OCI-LY7 (cell line): ENCODE measurements around the gene METTL3. TPM values are rescaled to one million over a fixed set of nuclear protein-coding genes. Genes with fewer than 3 reads are reported as not detected.

Experiments used
- BruUV-seq: library from RNA; stranded (reverse); fragments of 400-500 nt; replicated peaks from 2 replicates; lab custom pipeline; 2021; lab: Mats Ljungman, UMichigan
- CTCF ChIA-PET: fragments of 300-600 bp; sonication (Branson Sonifier 250); formaldehyde crosslinking; loops from one replicate; lab custom pipeline; 2022; ENCODE audit warnings: antibody characterized with exemption; ENCODE audit not compliant: unreplicated experiment; lab: Charles Lee
- POLR2A ChIA-PET: fragments of 300-600 bp; sonication (Branson Sonifier 250); formaldehyde crosslinking; loops from one replicate; lab custom pipeline; 2022; ENCODE audit warnings: antibody characterized with exemption; lab: Charles Lee
- DNase-seq: peaks from one replicate; pipeline ENCODE4 v3.0.0-alpha.2; 2015; ENCODE audit warnings: low spot score
- H2AFZ ChIP-seq: fragments of 200-600 bp; sonication (generic), shearing (Covaris generic); 2 replicates; pipeline ENCODE4 v1.6.1; 2014; ENCODE audit warnings: mild to moderate bottlenecking, antibody characterized with exemption, low read length, moderate library complexity
- H3K27ac ChIP-seq: fragments of 200-600 bp; sonication (generic); 2 replicates; pipeline ENCODE4 v1.5.1; 2014; ENCODE audit warnings: mixed run types, low read depth, mild to moderate bottlenecking, moderate library complexity, low read length, inconsistent platforms; ENCODE audit not compliant: poor library complexity, severe bottlenecking
- H3K36me3 ChIP-seq: fragments of 200-600 bp; sonication (generic); 2 replicates; pipeline ENCODE4 v1.6.1; 2014; ENCODE audit warnings: mild to moderate bottlenecking, antibody characterized with exemption, low read length, moderate library complexity, mixed read lengths; ENCODE audit not compliant: insufficient read depth
- H3K4me1 ChIP-seq: fragments of 200-600 bp; sonication (generic); 2 replicates; pipeline ENCODE4 v1.5.1; 2014; ENCODE audit warnings: mild to moderate bottlenecking, low read length; ENCODE audit not compliant: insufficient read depth, poor library complexity, severe bottlenecking
- H3K4me2 ChIP-seq: fragments of 200-600 bp; sonication (generic); 2 replicates; pipeline ENCODE4 v1.6.1; 2014; ENCODE audit warnings: mild to moderate bottlenecking, low read length
- H3K4me3 ChIP-seq: fragments of 200-600 bp; sonication (generic); 2 replicates; pipeline ENCODE4 v1.5.1; 2014; ENCODE audit warnings: mild to moderate bottlenecking, low read depth, low read length; ENCODE audit not compliant: poor library complexity, severe bottlenecking
- H3K79me2 ChIP-seq: fragments of 200-600 bp; sonication (generic); 2 replicates; pipeline ENCODE4 v1.6.1; 2016; ENCODE audit warnings: low read depth, mild to moderate bottlenecking, low read length, moderate library complexity, mixed read lengths; ENCODE audit not compliant: insufficient read depth
- H3K9me2 ChIP-seq: fragments of 200-600 bp; sonication (generic); 2 replicates; pipeline ENCODE4 v1.6.1; 2016; ENCODE audit warnings: mild to moderate bottlenecking, low read length, mixed read lengths; ENCODE audit not compliant: insufficient read depth
- H3K9me3 ChIP-seq: fragments of 200-600 bp; sonication (generic); 2 replicates; pipeline ENCODE4 v1.6.1; 2014; ENCODE audit warnings: mild to moderate bottlenecking, mixed run types, low read length, mixed read lengths
- H4K20me1 ChIP-seq: fragments of 200-600 bp; sonication (generic); 2 replicates; pipeline ENCODE4 v1.6.1; 2014; ENCODE audit warnings: mild to moderate bottlenecking, antibody characterized with exemption, low read length, moderate library complexity, mixed read lengths; ENCODE audit not compliant: insufficient read depth
- CTCF ChIP-seq: fragments of 200-600 bp; sonication (generic); conservative IDR thresholded peaks from 2 replicates; pipeline ENCODE4 v1.5.1; 2014; ENCODE audit warnings: mild to moderate bottlenecking, antibody characterized with exemption, low read length, moderate library complexity, mixed read lengths
- EZH2phosphoT487 ChIP-seq: fragments of 200-600 bp; sonication (generic); IDR thresholded peaks from 2 replicates; pipeline ENCODE4 v1.6.1; 2018; ENCODE audit warnings: low read depth, borderline replicate concordance, mild to moderate bottlenecking, mixed run types, antibody characterized with exemption, low read length, moderate library complexity, mixed read lengths
- intact Hi-C: fragments of 100-400 bp; cut with micrococcal nuclease; formaldehyde crosslinking; loops from one replicate; pipeline ENCODE4 v1.10.0; 2022; ENCODE audit not compliant: unreplicated experiment
- total RNA-seq, 2 experiments: library from RNA; depleted of rRNA in 1 of 2; stranded (reverse); fragments of >200 nt in 1 of 2; shearing (Covaris generic) in 1 of 2; gene quantifications; 2 replicates each; pipeline ENCODE4 v1.2.3, GENCODE V29; 2014 to 2022

METTL3 gene
- total RNA-seq, 2 experiments from 2014 or later, result 101 to 145 TPM

- H3K4me1 ChIP-seq, result peaks cover 50% of the 10 kb centered on the region
- H3K9me2 ChIP-seq, result no peaks in the 10 kb centered on the region
- intact Hi-C loops, result no loop called here
- no peaks in the 10 kb centered on the region for H3K79me2 ChIP-seq
- no peaks in the 10 kb centered on the region for H3K9me3 ChIP-seq
- H3K27ac ChIP-seq, result peak overlapping the region; percentile 61
- no peak for TF ChIP-seq EZH2phosphoT487
- no peak for TF ChIP-seq CTCF
- H2AFZ ChIP-seq, result peak overlapping the region; percentile 74
- no peaks in the 10 kb centered on the region for H4K20me1 ChIP-seq
- ChIA-PET CTCF (no interaction called here), POLR2A (interaction anchor here (0.6 to 3.2 kb wide), 12 partner anchors 8 to 392 kb away, joined by 3 to 24 read pairs (median 4); partner anchors contain the start of gene METTL3)
- BruUV-seq, result no TSS peak
- H3K36me3 ChIP-seq, result no peaks in the 10 kb centered on the region
- peak overlapping the region; percentile 65 for H3K4me2 ChIP-seq
- H3K4me3 ChIP-seq, result peak overlapping the region; percentile 19
- peak; percentile 63 for DNase-seq
These were observed 17.5 kb upstream of the METTL3 start for GRCh38 chr14:21528381-21529348.

GRCh38 chr14:21527318-21527679 is 16.2 kb upstream of the METTL3 start:
- no peak for DNase-seq
- CTCF ChIA-PET, result interaction anchor here (0.6 to 1.4 kb wide), 5 partner anchors 16 to 678 kb away, joined by 3 to 12 read pairs (median 7); partner anchors contain the start of gene METTL3
- Histone ChIP-seq H3K9me2 (no peaks in the 10 kb centered on the region), H3K9me3 (no peaks in the 10 kb centered on the region), H3K79me2 (no peaks in the 10 kb centered on the region), H3K4me1 (peaks cover 45% of the 10 kb centered on the region), H3K4me3 (peak overlapping the region; percentile 83), H3K4me2 (peak overlapping the region; percentile 80), H3K27ac (peak overlapping the region; percentile 81), H4K20me1 (no peaks in the 10 kb centered on the region), H3K36me3 (no peaks in the 10 kb centered on the region), H2AFZ (peak overlapping the region; percentile 62; the same call in 1 of the 2 replicates)
- POLR2A ChIA-PET, result interaction anchor here (0.5 to 3.3 kb wide), 13 partner anchors 9 to 457 kb away, joined by 3 to 33 read pairs (median 5); partner anchors contain the start of genes ARHGEF40 and METTL3
- BruUV-seq, result no TSS peak
- intact Hi-C loops, result loop anchor here (1.0 kb wide), 1 partner anchor 16 kb away; the partner anchor contains the start of gene METTL3
- no peak for TF ChIP-seq CTCF
- TF ChIP-seq EZH2phosphoT487, result no peak
